ENCODE data around the gene SV2C.
A peak's percentile ranks its signal among the peaks of the same experiment; 100 is the strongest.
"Not testable (repeated sequence)": the region's sequence is repeated elsewhere in the genome, so short reads cannot be mapped to it uniquely, and the experiment has no call there.

SV2C gene

DNA sequence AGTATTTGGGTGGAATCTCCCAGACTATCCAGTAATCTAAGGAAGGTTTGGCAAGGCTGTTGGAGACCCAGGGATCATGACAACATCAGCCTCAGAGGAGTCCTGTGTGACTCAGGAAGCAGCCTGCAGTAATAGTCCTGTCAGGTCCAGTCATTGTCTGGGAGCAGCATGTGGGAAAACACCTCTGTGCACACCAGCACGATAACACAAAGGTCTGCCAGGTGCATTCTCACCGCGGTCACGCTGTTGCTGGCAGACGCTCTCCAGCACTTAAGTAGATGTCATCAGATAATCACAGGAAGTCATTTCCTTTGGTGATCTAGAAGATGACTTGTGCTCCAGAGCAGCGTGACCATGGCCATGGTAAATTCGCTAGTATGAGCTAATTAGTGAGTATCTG, 220.7 kb downstream of the SV2C start:
- no peak for DNase-seq (ENCODE audit: low spot score)

DNA sequence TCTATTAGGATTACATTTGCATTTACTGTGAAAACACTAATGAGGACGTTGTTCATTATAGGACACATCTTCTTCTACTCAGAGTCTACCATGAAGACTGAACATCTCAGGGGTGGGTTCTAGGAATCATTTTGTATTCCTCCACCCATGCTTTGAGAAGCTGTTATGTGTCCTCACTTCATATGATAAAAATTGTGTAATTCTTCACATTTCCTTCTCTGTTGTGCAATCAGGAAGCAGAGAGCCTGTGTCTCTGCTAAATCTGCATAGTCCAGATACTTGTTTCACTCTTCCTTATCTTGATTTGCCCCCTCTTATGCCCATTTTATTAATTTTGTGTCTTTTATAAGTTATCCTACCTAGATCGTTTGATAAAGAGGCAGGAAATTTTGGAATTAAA, 222.1 kb downstream of the SV2C start:
- no peak for DNase-seq (ENCODE audit: low spot score)

DNA sequence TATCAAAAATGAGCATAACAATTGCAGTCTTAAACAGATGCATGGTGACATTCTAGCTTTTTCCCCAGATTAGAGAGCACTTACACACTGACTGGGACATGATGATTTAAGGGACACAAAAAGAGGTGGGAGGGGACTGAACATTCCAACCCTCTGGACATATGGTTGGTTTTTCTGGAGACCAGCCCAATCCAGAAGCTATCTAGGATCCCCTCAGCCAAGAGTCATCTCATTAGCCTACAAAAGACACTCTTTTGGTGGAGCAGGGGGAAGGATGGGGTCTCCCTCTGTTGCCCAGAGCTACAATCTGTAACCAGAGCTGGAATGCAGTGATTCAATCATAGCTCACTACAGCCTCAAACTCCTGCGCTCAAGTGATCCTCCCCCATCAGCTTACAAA, 222.6 kb downstream of the SV2C start:
- no peak for DNase-seq (ENCODE audit: low spot score)

DNA sequence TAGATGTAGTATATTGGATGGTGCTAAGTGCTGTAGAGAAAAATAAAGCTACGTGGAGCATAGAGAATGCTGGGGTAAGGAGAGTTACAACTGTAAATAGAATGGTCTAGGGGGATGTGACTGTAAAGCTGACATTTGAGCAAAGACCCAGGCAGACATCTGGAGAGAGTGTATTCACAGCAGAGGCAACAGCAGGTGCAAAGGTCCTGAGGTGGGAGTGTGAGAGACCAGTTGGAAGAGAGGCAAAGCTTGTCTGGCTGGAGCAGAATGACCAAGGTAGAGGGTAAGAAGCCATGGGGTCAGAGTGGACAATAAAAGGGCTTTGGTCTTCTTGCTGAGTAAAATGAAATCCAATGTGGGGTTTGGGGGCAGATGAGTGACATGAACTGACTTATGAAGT, 227.0 kb downstream of the SV2C start:
- no peak for DNase-seq (ENCODE audit: low spot score)

- DNase-seq (ENCODE audit: low spot score), result no peak
These were observed 229.6 kb downstream of the SV2C start for GRCh38 chr5:76312783-76313182.

DNA sequence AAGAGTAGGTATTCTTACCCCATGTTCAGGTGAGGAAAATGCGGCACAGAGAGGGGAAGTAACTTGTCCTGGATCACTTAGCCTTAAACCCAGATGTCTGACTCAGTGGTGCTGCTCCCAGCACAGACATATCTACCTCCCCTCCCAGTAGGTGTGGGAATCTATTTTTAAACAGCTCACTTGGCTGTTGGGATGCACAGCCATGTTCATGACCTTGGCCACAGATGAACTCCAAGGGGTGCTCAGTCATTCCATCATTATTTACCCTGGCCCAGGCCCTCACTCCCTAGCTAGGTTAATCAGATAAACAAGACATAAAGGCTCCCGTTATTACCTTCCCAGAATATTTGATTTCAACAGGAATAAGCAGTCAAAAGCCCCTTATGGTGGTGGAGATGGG, 231.5 kb downstream of the SV2C start:
- no peak for DNase-seq (ENCODE audit: low spot score)

DNA sequence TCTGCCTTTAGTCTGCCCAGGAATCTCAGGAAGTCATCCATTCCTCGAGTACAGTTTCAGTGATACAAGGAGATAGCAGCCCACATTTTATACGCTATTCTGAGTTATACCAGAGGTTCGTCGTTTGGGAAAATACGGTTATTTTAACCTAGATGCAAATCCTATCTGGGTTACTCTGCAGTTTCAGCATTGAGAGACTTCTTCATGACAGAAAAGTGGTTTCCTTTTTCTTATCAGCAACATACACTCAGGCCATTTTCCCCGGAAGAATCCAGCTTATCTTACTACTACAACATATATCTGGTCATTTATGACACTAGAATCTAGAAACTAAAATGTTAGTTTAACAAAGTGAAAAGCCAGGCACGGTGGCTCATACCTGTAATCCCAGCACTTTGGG, 236.5 kb downstream of the SV2C start:
- DNase-seq (ENCODE audit: low spot score), result no peak

DNA sequence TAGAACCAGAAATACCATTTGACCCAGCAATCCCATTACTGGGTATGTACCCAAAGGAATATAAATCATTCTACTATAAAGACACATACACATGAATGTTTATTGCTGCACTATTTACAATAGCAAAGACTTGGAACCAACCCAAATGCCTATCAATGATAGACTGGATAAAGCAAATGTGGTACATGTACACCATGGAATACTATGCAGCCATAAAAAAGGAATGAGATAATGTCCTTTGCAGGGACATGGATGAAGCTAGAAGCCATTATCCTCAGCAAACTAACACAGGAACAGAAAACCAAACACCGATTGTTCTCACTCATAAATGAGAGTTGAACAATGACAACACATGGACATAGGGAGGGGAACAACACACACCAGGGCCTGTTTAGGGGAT, 240.3 kb downstream of the SV2C start:
- not testable (repeated sequence) for DNase-seq (ENCODE audit: low spot score)

- DNase-seq (ENCODE audit: low spot score), result no peak
These were observed 242.1 kb downstream of the SV2C start for GRCh38 chr5:76325326-76325725.

DNA sequence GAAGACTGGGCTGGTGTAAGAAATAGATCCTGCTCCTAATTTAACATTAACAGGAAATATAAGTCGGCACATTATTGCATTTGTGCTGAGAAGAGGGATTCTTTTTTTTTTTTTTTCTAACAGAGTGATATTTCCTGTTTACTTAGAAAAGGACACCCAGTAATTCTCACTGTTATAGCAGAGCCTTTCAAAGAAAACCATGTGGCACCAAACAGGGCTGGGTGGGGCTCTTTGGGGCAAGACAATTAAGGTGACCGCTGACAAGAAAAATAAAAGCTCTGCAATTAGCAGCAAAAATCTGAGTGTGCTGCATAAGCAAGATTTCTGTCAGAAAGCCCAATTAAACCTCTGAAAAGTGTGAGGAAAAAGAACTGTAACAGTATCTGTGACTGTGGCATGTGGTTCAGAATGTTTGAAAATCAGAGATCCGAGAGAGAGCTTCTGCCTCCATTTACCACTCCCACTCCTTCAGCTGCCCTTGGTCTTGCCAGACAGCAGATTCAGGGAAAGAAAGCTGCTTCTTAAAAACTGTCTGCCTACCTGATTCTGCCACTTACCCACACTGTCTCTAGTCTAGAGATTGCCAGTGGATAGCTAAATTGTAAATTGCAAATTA, 242.8 kb downstream of the SV2C start:
- DNase-seq (ENCODE audit: low spot score), result no peak

DNA sequence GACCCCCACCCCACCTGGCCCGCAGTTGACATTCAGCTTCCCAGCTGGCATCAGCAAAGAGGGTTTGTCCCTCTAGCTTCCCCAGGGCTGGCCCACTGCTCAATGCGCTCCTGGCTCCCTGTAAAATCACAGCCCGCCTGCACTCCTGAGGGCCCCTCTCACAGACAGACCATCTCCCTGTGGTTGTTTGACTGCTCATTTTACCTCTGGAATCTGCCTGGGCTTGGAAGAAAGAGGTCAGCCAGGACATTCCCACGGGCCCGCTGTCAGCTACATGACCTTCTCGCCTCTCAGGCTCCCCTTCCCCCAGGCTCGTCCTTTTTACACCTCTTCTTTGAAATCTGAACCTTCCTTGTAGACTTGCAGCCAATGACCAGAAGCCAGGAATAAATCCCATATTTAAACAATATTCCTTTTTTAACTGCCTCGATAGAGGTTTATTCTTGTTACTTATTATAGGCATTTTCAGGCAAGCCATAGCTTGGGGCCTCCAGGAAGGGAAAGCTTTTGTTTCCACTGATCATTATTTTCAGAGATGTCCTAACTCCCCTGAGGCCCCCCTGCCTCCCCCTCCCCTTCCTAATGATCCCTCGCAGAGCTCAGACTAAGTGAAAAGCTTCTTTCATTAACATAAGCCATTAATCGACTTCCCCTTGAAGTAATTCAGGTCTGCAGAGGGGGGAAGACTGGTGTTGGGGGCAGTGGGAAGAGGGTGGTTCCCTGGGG, 243.6 kb downstream of the SV2C start:
- no peak for DNase-seq (ENCODE audit: low spot score)

GRCh38 chr5:76329346-76329745, 246.2 kb downstream of the SV2C start:
- no peak for DNase-seq (ENCODE audit: low spot score)

GRCh38 chr5:76331126-76331525, 247.9 kb downstream of the SV2C start:
- no peak for DNase-seq (ENCODE audit: low spot score)

GRCh38 chr5:76332102-76332501, 248.9 kb downstream of the SV2C start:
- DNase-seq (ENCODE audit: low spot score), result no peak

DNA sequence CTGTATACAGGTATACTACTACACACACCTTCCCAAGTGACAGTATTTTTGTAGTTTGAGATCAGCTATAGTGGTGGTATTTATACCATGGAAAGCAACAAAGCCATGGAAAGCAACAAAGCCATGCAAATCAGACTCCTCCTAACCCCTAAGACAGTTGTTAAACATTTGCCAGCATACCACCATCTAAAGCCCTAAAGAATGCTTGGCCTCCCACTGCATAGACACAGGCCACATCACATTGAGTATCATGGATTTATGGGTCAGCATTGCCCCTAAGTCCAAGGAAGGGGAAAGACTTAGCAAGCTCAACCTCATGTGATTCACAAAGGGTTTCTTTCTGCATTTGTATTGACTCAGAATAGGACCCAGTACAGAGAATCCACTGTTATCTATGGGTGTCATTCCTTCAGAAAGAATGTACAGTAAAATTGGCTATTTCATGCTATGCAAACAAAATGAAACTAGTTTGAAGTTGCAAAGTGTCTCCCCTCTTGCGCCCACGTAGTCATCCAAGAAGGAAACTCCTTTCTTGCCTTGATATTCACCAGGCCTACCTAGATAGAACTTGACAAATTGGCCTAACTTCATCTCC, 249.5 kb downstream of the SV2C start:
- DNase-seq (ENCODE audit: low spot score), result no peak

GRCh38 chr5:76333571-76333970, 250.4 kb downstream of the SV2C start:
- no peak for DNase-seq (ENCODE audit: low spot score)

- no peak for DNase-seq (ENCODE audit: low spot score)
These were observed 251.4 kb downstream of the SV2C start for GRCh38 chr5:76334574-76334973.

- DNase-seq (ENCODE audit: low spot score), result not testable (repeated sequence)
These were observed 252.3 kb downstream of the SV2C start for GRCh38 chr5:76335451-76335850.

GRCh38 chr5:76336253-76336809, 253.1 kb downstream of the SV2C start:
- not testable (repeated sequence) for DNase-seq (ENCODE audit: low spot score)

DNA sequence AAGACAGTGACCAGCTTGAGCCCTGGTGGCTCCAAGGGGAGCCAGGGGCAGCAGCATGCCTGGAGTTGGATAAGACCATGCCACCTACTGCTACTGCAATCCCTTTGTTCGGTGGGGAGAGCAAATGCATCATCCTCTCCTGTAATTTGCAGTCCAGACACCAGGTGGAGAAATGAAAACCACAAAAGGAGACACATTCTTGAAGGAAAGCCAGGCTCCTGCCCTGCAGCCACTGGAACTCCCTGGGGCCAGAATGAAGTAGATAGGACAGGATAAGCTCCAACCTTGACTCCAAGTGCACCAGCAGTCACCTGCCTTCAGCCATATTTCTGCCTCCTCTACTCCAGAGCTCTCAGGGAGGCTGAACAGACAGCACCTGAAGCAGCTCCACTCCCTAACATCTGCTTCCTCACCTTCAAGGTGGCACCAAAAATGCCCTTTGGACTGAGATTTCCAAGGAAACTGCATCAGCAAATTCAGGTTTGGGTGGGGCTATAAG, 254.8 kb downstream of the SV2C start:
- peak; percentile 29 for DNase-seq (ENCODE audit: low spot score)

DNA sequence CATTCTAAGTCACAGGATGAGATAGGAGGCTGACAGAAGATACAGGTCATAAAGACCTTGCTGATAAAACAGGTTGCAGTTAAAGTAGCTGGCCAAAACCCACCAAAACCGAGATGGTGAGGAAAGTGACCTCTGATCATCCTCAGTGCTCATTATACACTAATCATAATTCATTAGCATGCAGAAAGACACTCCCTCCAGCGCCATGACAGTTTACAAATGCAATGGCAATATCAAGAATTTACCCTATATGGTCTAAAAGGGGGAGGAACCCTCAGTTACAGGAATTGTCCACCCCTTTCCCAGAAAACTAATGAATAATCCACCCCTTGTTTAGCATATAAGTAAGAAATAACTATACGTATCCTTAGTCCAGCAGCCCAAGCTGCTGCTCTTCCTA, 256.7 kb downstream of the SV2C start:
- DNase-seq (ENCODE audit: low spot score), result no peak

DNA sequence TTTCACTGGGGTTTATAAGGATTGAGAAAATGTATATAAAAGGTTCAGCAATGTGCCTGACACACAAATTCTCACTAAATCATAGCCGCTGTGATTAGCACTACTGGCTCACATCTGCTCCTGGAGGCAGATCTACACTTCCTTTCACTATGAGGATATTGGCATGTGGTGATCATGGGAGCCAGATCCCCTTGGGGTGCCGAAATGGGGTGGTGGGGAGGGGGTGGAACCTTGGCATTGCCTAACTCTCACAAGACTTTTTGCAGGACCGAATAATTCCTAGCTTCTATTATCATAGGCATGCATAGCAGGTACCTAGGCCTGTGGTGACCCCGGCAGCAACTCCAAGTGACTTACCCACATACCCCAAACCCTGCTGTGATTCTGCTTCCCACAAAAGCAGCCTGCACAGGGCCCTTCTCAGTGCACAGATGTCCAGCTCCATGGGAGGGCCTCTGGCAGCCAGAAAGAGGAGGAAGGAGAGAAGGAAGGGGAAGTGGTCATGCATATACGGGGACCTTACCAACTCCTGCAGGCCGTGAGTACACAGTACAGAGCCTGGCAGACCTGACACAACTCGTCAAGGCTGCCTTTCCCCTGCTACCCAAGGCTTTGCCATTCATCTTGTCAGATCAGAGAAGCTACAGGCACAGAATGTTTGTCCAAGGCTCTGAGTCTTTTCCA, 258.6 kb downstream of the SV2C start:
- DNase-seq (ENCODE audit: low spot score), result no peak

GRCh38 chr5:76342474-76342873, 259.3 kb downstream of the SV2C start:
- DNase-seq (ENCODE audit: low spot score), result no peak
